Esophagus muscularis mucosa (tissue), 4 donors: ENCODE results near the gene USP46. TPM values are rescaled to one million over a fixed set of nuclear protein-coding genes. Genes with fewer than 3 reads are reported as not detected.

Source experiments
- DNase-seq: peaks from one replicate; pipeline ENCODE4 v3.0.0-alpha.2; 2017; ENCODE audit errors: extremely low spot score
- H3K27ac ChIP-seq, 4 donors: fragments of 200-600 bp; sonication (generic); replicated peaks in 1 of 4; 1 replicate in 3 of 4; 2 replicates in 1 of 4; pipeline ENCODE4 v1.5.1; 2016 to 2019; ENCODE audit warnings: mild to moderate bottlenecking in 1 of 4
- H3K27me3 ChIP-seq, 4 donors: fragments of 200-600 bp; sonication (generic); one replicate each; pipeline versions ENCODE4 v1.5.1 to v1.6.0; 2016 to 2019
- H3K36me3 ChIP-seq, 4 donors: fragments of 200-600 bp; sonication (generic); one replicate each; pipeline ENCODE4 v1.5.1; 2016 to 2019
- H3K4me1 ChIP-seq, 4 donors: fragments of 200-600 bp; sonication (generic); one replicate each; pipeline ENCODE4 v1.5.1; 2016 to 2019
- H3K4me3 ChIP-seq, 4 donors: fragments of 200-600 bp; sonication (generic); 1 replicate in 2 of 4; 2 replicates in 2 of 4; pipeline ENCODE4 v1.5.1; 2016 to 2019; ENCODE audit warnings: mild to moderate bottlenecking in 4 of 4, moderate library complexity in 1 of 4
- H3K9me3 ChIP-seq, 4 donors: fragments of 200-600 bp; sonication (generic); 1 replicate in 3 of 4; 2 replicates in 1 of 4; pipeline ENCODE4 v1.5.1; 2016 to 2019
- EP300 ChIP-seq: sonication (generic); formaldehyde crosslinking; IDR thresholded peaks from one replicate; pipeline ENCODE4 v1.6.1; 2017; ENCODE audit warnings: antibody characterized with exemption
- POLR2A ChIP-seq: fragments of 450-650 bp; IDR thresholded peaks from one replicate; pipeline ENCODE4 v1.6.1; 2017; ENCODE audit warnings: antibody characterized with exemption, moderate library complexity, mild to moderate bottlenecking, low read depth
- POLR2AphosphoS5 ChIP-seq, 2 donors: sonication (generic); formaldehyde crosslinking; IDR thresholded peaks; one replicate each; pipeline ENCODE4 v1.6.1; 2017; ENCODE audit warnings: antibody characterized with exemption in 2 of 2
- WGBS: methylation state at CpG from one replicate; pipeline ENCODE4 v1.1.5; 2018; 5-methylcytosine and 5-hydroxymethylcytosine counted together
- intact Hi-C: fragments of 100-400 bp; cut with DNase I; formaldehyde crosslinking; loops from one replicate; pipeline ENCODE4 v1.15.1; 2023
- total RNA-seq, 4 donors: library from RNA; depleted of rRNA; stranded (reverse); fragments of >200 nt; gene quantifications; one replicate each; pipeline versions ENCODE4 v1.1.0 to v1.2.1, GENCODE V29; 2016
- TF ChIP-seq, protein P1 (sequence below), 3 experiments: fragments of 200-600 bp in 2 of 3; fragments of 450-650 bp in 1 of 3; sonication (generic) in 2 of 3; IDR thresholded peaks; one replicate each; pipeline ENCODE4 v1.5.1; 2017 to 2019; ENCODE audit warnings: antibody characterized with exemption in 3 of 3, mild to moderate bottlenecking in 2 of 3, moderate library complexity in 1 of 3

USP46 gene
- total RNA-seq, 4 donors from 2014 or later, result 6.6 to 9.3 (median 7.8) TPM

DNA sequence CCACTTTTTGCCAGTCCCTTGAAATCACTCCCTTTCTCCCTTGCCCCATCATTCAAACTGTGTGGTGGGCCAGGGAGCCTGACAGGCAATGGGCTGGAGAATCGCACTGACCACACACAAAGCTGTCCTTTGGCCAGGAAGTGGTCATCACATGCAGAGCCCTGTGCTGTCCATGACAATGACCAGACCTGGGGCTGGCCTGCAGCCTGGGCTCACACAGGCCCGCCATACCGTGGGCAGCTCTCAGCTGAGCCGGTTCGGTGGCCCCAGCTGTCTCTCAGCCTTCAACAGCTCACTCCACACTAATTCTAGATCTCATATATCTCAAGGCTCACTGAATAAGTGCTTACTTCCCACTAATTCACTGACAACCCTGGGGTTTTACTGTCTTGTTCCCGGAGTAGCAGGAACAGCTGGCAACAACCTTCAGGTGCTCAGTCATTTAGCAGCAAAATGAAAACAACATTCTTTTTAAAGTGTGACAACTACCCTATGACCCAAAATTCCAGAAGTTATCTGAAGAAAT is 48.0 kb downstream of the USP46 start:
- H3K9me3 ChIP-seq, result no peaks in the 10 kb centered on the region
- no peak overlapping the region for H3K4me3 ChIP-seq
- intact Hi-C loops, result no loop called here
- H3K36me3 ChIP-seq, result peaks cover 3 to 45% (median 16%) of the 10 kb centered on the region in 4 donors
- H3K27me3 ChIP-seq, result no peaks in the 10 kb centered on the region
- H3K27ac ChIP-seq, result no peak overlapping the region
- 97% methylated on average over 6 of the region's 6 CpGs for WGBS
- no peak for DNase-seq
- TF ChIP-seq POLR2AphosphoS5 (IDR thresholded peaks at IDR 0.05) (no peak), POLR2A (no peak), EP300 (no peak)
- TF ChIP-seq, protein P1, sequence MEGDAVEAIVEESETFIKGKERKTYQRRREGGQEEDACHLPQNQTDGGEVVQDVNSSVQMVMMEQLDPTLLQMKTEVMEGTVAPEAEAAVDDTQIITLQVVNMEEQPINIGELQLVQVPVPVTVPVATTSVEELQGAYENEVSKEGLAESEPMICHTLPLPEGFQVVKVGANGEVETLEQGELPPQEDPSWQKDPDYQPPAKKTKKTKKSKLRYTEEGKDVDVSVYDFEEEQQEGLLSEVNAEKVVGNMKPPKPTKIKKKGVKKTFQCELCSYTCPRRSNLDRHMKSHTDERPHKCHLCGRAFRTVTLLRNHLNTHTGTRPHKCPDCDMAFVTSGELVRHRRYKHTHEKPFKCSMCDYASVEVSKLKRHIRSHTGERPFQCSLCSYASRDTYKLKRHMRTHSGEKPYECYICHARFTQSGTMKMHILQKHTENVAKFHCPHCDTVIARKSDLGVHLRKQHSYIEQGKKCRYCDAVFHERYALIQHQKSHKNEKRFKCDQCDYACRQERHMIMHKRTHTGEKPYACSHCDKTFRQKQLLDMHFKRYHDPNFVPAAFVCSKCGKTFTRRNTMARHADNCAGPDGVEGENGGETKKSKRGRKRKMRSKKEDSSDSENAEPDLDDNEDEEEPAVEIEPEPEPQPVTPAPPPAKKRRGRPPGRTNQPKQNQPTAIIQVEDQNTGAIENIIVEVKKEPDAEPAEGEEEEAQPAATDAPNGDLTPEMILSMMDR (IDR thresholded peaks at IDR 0.05), result no peak
- peaks cover 0 to 3% (median 0%) of the 10 kb centered on the region in 4 donors for H3K4me1 ChIP-seq

DNA sequence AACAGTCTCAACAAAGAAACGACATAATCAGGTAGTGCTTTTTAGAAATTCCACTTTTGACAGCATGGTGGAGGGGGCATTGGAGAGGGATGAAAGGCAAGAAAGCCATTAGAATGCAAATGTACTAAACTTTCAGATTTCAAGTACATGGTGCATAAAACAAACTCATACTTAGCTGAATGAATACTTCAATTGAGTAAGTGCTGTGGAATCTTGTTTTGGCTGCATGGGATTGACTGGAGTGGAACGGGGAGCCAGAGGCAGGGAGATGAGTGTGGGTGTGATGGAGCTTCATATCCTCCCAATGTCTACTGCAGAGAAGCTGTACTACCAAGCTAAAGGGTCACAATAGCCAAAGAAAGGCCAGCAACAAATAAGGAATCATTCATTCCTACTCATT is 52.4 kb downstream of the USP46 start:
- Histone ChIP-seq H3K4me1 (peaks cover 0 to 3% (median 0%) of the 10 kb centered on the region in 4 donors), H3K4me3 (no peak overlapping the region), H3K9me3 (no peaks in the 10 kb centered on the region), H3K27me3 (no peaks in the 10 kb centered on the region), H3K27ac (no peak overlapping the region), H3K36me3 (peaks cover 8 to 79% (median 22%) of the 10 kb centered on the region in 4 donors)
- DNase-seq, result no peak
- WGBS, result 91% methylated on average over 2 of the region's 2 CpGs
- intact Hi-C loops, result no loop called here
- TF ChIP-seq EP300 (no peak), POLR2AphosphoS5 (IDR thresholded peaks at IDR 0.05) (no peak), POLR2A (no peak)
- TF ChIP-seq, protein P1 (IDR thresholded peaks at IDR 0.05), result no peak

DNA sequence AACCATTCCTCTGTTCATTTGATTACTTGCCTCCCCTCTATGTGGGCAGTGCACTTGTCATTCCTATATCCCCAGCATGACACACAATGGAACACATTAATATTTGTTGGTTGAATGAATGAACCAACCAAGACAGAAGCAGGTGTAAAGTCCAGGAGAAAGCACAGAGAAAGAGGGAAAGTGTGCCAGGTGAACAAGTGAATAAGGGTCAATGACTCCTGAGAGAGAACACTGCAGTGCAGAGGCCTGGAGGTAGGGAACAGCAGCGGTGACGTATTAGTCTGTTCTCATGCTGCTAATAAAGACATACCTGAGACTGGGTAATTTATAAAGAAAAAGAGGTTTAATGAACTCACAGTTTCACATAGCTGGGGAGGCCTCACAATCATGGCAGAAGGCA is 53.1 kb downstream of the USP46 start:
- H3K9me3 ChIP-seq, result no peaks in the 10 kb centered on the region
- peaks cover 0 to 2% (median 0%) of the 10 kb centered on the region in 4 donors for H3K4me1 ChIP-seq
- H3K4me3 ChIP-seq, result no peak overlapping the region
- H3K27ac ChIP-seq, result no peak overlapping the region
- no peak for TF ChIP-seq EP300
- TF ChIP-seq, protein P1 (IDR thresholded peaks at IDR 0.05), result no peak
- TF ChIP-seq POLR2AphosphoS5 (IDR thresholded peaks at IDR 0.05), result no peak
- no peak for TF ChIP-seq POLR2A
- H3K27me3 ChIP-seq, result no peaks in the 10 kb centered on the region
- WGBS, result 92% methylated on average over 2 of the region's 2 CpGs
- intact Hi-C loops, result no loop called here
- no peak for DNase-seq
- peaks cover 9 to 75% (median 23%) of the 10 kb centered on the region in 4 donors for H3K36me3 ChIP-seq

DNA sequence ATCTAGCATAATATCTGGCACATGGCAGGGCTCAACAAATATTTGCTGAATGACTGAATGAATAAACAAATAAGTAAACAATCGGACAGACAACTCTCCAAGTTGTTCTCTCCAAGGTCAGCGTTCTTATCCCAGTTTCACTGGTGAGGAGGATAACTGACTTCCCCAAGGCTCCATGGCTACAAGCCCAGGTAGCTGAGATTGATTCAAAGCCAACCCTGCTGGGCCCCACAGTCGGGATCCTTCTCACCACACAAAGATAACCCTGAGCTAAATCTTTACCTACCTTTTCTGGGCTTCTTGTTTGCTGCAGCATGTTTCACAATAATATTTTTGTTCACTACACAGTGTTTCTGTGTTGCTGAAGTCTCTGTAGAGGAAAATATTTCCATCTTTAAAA is 54.9 kb downstream of the USP46 start:
- WGBS, result 83% methylated on average over 3 of the region's 3 CpGs

More for the DNA sequence above, 54.9 kb downstream of the USP46 start:
- no peak for TF ChIP-seq POLR2A
- TF ChIP-seq POLR2AphosphoS5 (IDR thresholded peaks at IDR 0.05), result no peak
- TF ChIP-seq EP300, result no peak
- TF ChIP-seq, protein P1 (IDR thresholded peaks at IDR 0.05), result no peak
- Histone ChIP-seq H3K4me3 (no peak overlapping the region), H3K36me3 (peaks cover 6 to 80% (median 22%) of the 10 kb centered on the region in 4 donors), H3K27ac (no peak overlapping the region), H3K27me3 (no peaks in the 10 kb centered on the region), H3K4me1 (peaks cover 0 to 5% (median 0%) of the 10 kb centered on the region in 4 donors), H3K9me3 (no peaks in the 10 kb centered on the region)
- intact Hi-C loops, result no loop called here
- no peak for DNase-seq
